ENCODE measurements around the gene PROSER3.
"Not testable (repeated sequence)": the region's sequence is repeated elsewhere in the genome, so short reads cannot be mapped to it uniquely, and the experiment has no call there.

Gene PROSER3

GRCh38 chr19:35722461-35722860 lies 35.5 kb upstream of the PROSER3 start:
- DNase-seq (ENCODE audit: low read depth in 2 of 2), result no peak

- DNase-seq (ENCODE audit: low read depth in 2 of 2), result no peak
Observed at GRCh38 chr19:35722897-35723296, 35.1 kb upstream of the PROSER3 start.

- no peak for DNase-seq (ENCODE audit: low read depth in 2 of 2)
Observed at GRCh38 chr19:35723671-35724070, 34.3 kb upstream of the PROSER3 start.

GRCh38 chr19:35724132-35724531 lies 33.8 kb upstream of the PROSER3 start:
- not testable (repeated sequence) for DNase-seq (ENCODE audit: low read depth in 2 of 2)

- no peak for DNase-seq (ENCODE audit: low read depth in 2 of 2)
Observed at GRCh38 chr19:35724560-35724959, 33.4 kb upstream of the PROSER3 start.

GRCh38 chr19:35725216-35725861 lies 32.6 kb upstream of the PROSER3 start:
- DNase-seq (ENCODE audit: low read depth in 2 of 2), result no peak

- DNase-seq (ENCODE audit: low read depth in 2 of 2), result no peak
Observed at GRCh38 chr19:35727053-35727955, 30.7 kb upstream of the PROSER3 start.

GRCh38 chr19:35727956-35728706 lies 29.8 kb upstream of the PROSER3 start:
- DNase-seq (ENCODE audit: low read depth in 2 of 2), result no peak

- no peak for DNase-seq (ENCODE audit: low read depth in 2 of 2)
Observed at GRCh38 chr19:35729021-35729420, 29.0 kb upstream of the PROSER3 start.

GRCh38 chr19:35729763-35730162 lies 28.2 kb upstream of the PROSER3 start:
- no peak for DNase-seq (ENCODE audit: low read depth in 2 of 2)

GRCh38 chr19:35730326-35730725 lies 27.6 kb upstream of the PROSER3 start:
- no peak for DNase-seq (ENCODE audit: low read depth in 2 of 2)

GRCh38 chr19:35731353-35731752 lies 26.6 kb upstream of the PROSER3 start:
- no peak for DNase-seq (ENCODE audit: low read depth in 2 of 2)

GRCh38 chr19:35731779-35732405 lies 26.1 kb upstream of the PROSER3 start:
- no peak for DNase-seq (ENCODE audit: low read depth in 2 of 2)

- DNase-seq (ENCODE audit: low read depth in 2 of 2), result no peak
Observed at GRCh38 chr19:35732540-35733179, 25.3 kb upstream of the PROSER3 start.

- DNase-seq (ENCODE audit: low read depth in 2 of 2), result no peak
Observed at GRCh38 chr19:35733180-35734125, 24.5 kb upstream of the PROSER3 start.

GRCh38 chr19:35734273-35734672 lies 23.7 kb upstream of the PROSER3 start:
- DNase-seq (ENCODE audit: low read depth in 2 of 2), result no peak

GRCh38 chr19:35734889-35735288 lies 23.1 kb upstream of the PROSER3 start:
- DNase-seq (ENCODE audit: low read depth in 2 of 2), result no peak

- no peak for DNase-seq (ENCODE audit: low read depth in 2 of 2)
Observed at GRCh38 chr19:35736913-35737886, 20.8 kb upstream of the PROSER3 start.

Measured in stimulated activated CD4-positive, alpha-beta T cell treated with anti-CD3 and anti-CD28 coated beads, Interleukin-1b, Interleukin-23, amount 100 ng/mL, for 4 hours (primary cell).